CD4-positive, alpha-beta T cell (primary cell): ENCODE data around the gene ATG7. TPM values are rescaled to one million over a fixed set of nuclear protein-coding genes. Genes with fewer than 3 reads are reported as not detected.

Experiments
- ATAC-seq: fragments of 200-7000 bp; cut with Tn5 transposase; one replicate; pipeline ENCODE4 v1.10.0; 2022; ENCODE audit warnings: mild to moderate bottlenecking; ENCODE audit not compliant: poor library complexity
- CTCF ChIA-PET: fragments of 350-600 bp; sonication (Branson Sonifier 250); formaldehyde crosslinking; loops from one replicate; lab custom pipeline; 2021; ENCODE audit warnings: antibody characterized with exemption, inconsistent platforms; lab: Charles Lee
- POLR2A ChIA-PET: fragments of 350-600 bp; sonication (Branson Sonifier 250); formaldehyde crosslinking; loops from one replicate; lab custom pipeline; 2021; ENCODE audit warnings: antibody characterized with exemption, inconsistent platforms; lab: Charles Lee
- DNase-seq, 14 experiments: peaks; one replicate each; pipeline ENCODE4 v3.0.0-alpha.2; 2013 to 2020; ENCODE audit warnings: mixed read lengths in 2 of 14
- H3K27ac ChIP-seq, 2 donors: one replicate each; pipeline versions ENCODE4 v1.5.1 to v1.7.0; 2013; ENCODE audit warnings: low read length in 2 of 2, low read depth in 1 of 2, mild to moderate bottlenecking in 1 of 2
- H3K27me3 ChIP-seq, 2 experiments: 1 replicate in 1 of 2; 2 replicates in 1 of 2; pipeline versions ENCODE4 v1.6.1 to v1.7.0; 2013; ENCODE audit warnings: low read length in 2 of 2, control low read depth in 1 of 2, mild to moderate bottlenecking in 1 of 2, moderate library complexity in 1 of 2; ENCODE audit not compliant: insufficient read depth in 2 of 2, control insufficient read depth in 1 of 2
- H3K36me3 ChIP-seq: one replicate; pipeline ENCODE4 v1.6.1; 2013; ENCODE audit warnings: low read length, control low read depth; ENCODE audit not compliant: insufficient read depth
- H3K4me1 ChIP-seq: one replicate; pipeline ENCODE4 v1.6.1; 2013; ENCODE audit warnings: low read length, control low read depth; ENCODE audit not compliant: insufficient read depth
- H3K4me3 ChIP-seq: one replicate; pipeline ENCODE4 v1.5.1; 2013; ENCODE audit warnings: mild to moderate bottlenecking, low read length, moderate library complexity
- H3K9me3 ChIP-seq, 2 experiments: 1 replicate in 1 of 2; 2 replicates in 1 of 2; pipeline versions ENCODE4 v1.6.1 to v1.7.0; 2013; ENCODE audit warnings: low read length in 2 of 2, mild to moderate bottlenecking in 2 of 2, control low read depth in 1 of 2, moderate library complexity in 1 of 2; ENCODE audit not compliant: control insufficient read depth in 1 of 2, insufficient read depth in 1 of 2
- H3K27ac Mint-ChIP-seq: one replicate; pipeline ENCODE4 v1.8.0; 2020; ENCODE audit warnings: mixed read lengths
- H3K27me3 Mint-ChIP-seq: one replicate; pipeline ENCODE4 v1.8.0; 2021; ENCODE audit warnings: mixed read lengths
- H3K36me3 Mint-ChIP-seq: one replicate; pipeline ENCODE4 v1.8.0; 2021; ENCODE audit warnings: low read depth, mixed read lengths
- H3K4me1 Mint-ChIP-seq: one replicate; pipeline ENCODE4 v1.8.0; 2021; ENCODE audit warnings: low read depth, mixed read lengths
- H3K4me3 Mint-ChIP-seq: one replicate; pipeline ENCODE4 v1.8.0; 2020; ENCODE audit warnings: mild to moderate bottlenecking, mixed read lengths
- H3K9me3 Mint-ChIP-seq: one replicate; pipeline ENCODE4 v1.8.0; 2020; ENCODE audit warnings: mixed read lengths
- CTCF ChIP-seq: fragments of 200-600 bp; IDR thresholded peaks from one replicate; pipeline ENCODE4 v1.8.0; 2022; ENCODE audit warnings: antibody characterized with exemption, mild to moderate bottlenecking
- intact Hi-C, 2 experiments: fragments of 100-400 bp; cut with DNase I in 1 of 2; cut with micrococcal nuclease in 1 of 2; formaldehyde crosslinking; loops; one replicate each; pipeline versions ENCODE4 v1.15.1 to v1.9.0; 2023 to 2025; cut with DNase I, micrococcal nuclease
- total RNA-seq, 174 experiments: library from RNA in 2 of 174; stranded (reverse) in 2 of 174; gene quantifications; one replicate each; pipeline ENCODE4 v1.2.3 and lab custom pipeline; 2021 to 2026

The ATG7 gene
- total RNA-seq, 2 experiments from 2014 or later: 21.4 to 25.7 TPM

GRCh38 chr3:11371747-11372146 is 99.5 kb downstream of the ATG7 start:
- H3K36me3 Mint-ChIP-seq: peaks cover 51% of the 10 kb centered on the region
- no peak for TF ChIP-seq CTCF
- intact Hi-C loops: no loop called here

GRCh38 chr3:11373235-11373634 is 101.0 kb downstream of the ATG7 start:
- H3K27me3 Mint-ChIP-seq: no peaks in the 10 kb centered on the region
- peaks cover 40% of the 10 kb centered on the region for H3K36me3 Mint-ChIP-seq
- H3K27ac ChIP-seq: no peak overlapping the region
- no peaks in the 10 kb centered on the region for H3K4me1 Mint-ChIP-seq
- no peaks in the 10 kb centered on the region for H3K9me3 ChIP-seq
- POLR2A ChIA-PET: no interaction called here
- DNase-seq (no peak), ATAC-seq (no peak)
- no peaks in the 10 kb centered on the region for H3K27me3 ChIP-seq
- intact Hi-C loops: no loop called here
- no peak for TF ChIP-seq CTCF
- H3K9me3 Mint-ChIP-seq: no peaks in the 10 kb centered on the region
- no peak overlapping the region for H3K4me3 ChIP-seq
- CTCF ChIA-PET: no interaction called here
- H3K4me3 Mint-ChIP-seq: no peak overlapping the region
- H3K4me1 ChIP-seq: no peaks in the 10 kb centered on the region
- H3K27ac Mint-ChIP-seq: no peak overlapping the region
- H3K36me3 ChIP-seq: peaks cover 30% of the 10 kb centered on the region

More at GRCh38 chr3:11371747-11372146, 99.5 kb downstream of the ATG7 start:
- no peaks in the 10 kb centered on the region for H3K9me3 ChIP-seq
- no peak overlapping the region for H3K4me3 Mint-ChIP-seq
- H3K27ac ChIP-seq: no peak overlapping the region
- no peak for DNase-seq
- ATAC-seq: no peak
- H3K27me3 ChIP-seq: no peaks in the 10 kb centered on the region
- no peaks in the 10 kb centered on the region for H3K4me1 ChIP-seq
- peaks cover 39% of the 10 kb centered on the region for H3K36me3 ChIP-seq
- H3K9me3 Mint-ChIP-seq: no peaks in the 10 kb centered on the region
- H3K4me3 ChIP-seq: no peak overlapping the region
- H3K4me1 Mint-ChIP-seq: no peaks in the 10 kb centered on the region
- no peaks in the 10 kb centered on the region for H3K27me3 Mint-ChIP-seq
- POLR2A ChIA-PET: no interaction called here
- CTCF ChIA-PET: no interaction called here
- H3K27ac Mint-ChIP-seq: no peak overlapping the region

GRCh38 chr3:11373654-11374053 is 101.5 kb downstream of the ATG7 start:
- H3K27ac Mint-ChIP-seq: no peak overlapping the region
- H3K27ac ChIP-seq: no peak overlapping the region
- no peak for ATAC-seq
- ChIA-PET POLR2A (no interaction called here), CTCF (no interaction called here)
- TF ChIP-seq CTCF: no peak
- no peaks in the 10 kb centered on the region for H3K27me3 ChIP-seq
- DNase-seq: no peak
- peaks cover 40% of the 10 kb centered on the region for H3K36me3 Mint-ChIP-seq
- H3K36me3 ChIP-seq: peaks cover 29% of the 10 kb centered on the region
- no peaks in the 10 kb centered on the region for H3K27me3 Mint-ChIP-seq
- H3K9me3 ChIP-seq: no peaks in the 10 kb centered on the region
- H3K4me1 Mint-ChIP-seq: no peaks in the 10 kb centered on the region
- intact Hi-C loops: no loop called here
- no peaks in the 10 kb centered on the region for H3K9me3 Mint-ChIP-seq
- H3K4me3 Mint-ChIP-seq: no peak overlapping the region
- no peaks in the 10 kb centered on the region for H3K4me1 ChIP-seq
- no peak overlapping the region for H3K4me3 ChIP-seq
